SW480 (cell line): Measurements from ENCODE around the gene BTRC.

ENCODE experiments used
- DNase-seq: peaks from one replicate; pipeline ENCODE4 v3.0.0-alpha.2; 2016; ENCODE audit warnings: low spot score

Gene BTRC

DNA sequence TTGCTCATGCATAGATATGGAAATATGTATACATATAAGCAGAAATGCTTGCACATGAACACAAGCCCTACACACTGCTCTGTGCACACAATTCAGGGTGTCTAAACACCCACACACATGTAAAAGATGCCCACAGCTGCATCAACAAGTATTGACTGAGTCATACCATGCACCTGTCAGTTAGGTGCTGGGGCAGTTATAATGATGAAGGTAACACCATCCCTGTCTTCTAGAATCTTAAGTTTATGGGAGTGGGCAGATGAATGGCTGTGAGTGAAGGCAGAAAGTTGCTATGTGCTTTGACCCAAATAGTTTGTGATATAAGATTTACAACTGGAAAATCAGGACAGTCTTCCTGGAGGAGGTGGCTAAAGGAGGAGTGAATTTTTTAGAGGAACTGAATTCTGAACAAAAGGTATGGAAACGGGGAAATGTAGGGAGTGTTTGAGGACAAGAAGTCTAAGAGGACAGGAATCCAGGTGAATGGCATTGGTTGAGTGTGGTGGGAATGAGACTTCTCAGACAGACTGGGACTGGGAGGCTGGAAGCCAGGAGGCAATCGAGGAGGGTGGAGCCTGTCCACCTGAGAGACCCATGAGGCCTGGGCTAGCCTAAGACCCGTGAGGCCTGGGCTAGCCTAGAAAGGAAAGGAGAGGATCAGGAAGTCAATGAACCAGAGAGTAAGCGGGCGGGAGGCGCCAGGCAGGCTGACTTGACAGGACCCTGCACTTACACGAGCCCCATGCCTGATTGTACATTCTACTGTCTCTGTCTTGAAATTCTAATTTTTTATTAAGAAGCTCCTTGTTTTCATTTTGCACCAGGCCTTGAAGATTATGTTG is 213.4 kb downstream of the BTRC start:
- no peak for DNase-seq

DNA sequence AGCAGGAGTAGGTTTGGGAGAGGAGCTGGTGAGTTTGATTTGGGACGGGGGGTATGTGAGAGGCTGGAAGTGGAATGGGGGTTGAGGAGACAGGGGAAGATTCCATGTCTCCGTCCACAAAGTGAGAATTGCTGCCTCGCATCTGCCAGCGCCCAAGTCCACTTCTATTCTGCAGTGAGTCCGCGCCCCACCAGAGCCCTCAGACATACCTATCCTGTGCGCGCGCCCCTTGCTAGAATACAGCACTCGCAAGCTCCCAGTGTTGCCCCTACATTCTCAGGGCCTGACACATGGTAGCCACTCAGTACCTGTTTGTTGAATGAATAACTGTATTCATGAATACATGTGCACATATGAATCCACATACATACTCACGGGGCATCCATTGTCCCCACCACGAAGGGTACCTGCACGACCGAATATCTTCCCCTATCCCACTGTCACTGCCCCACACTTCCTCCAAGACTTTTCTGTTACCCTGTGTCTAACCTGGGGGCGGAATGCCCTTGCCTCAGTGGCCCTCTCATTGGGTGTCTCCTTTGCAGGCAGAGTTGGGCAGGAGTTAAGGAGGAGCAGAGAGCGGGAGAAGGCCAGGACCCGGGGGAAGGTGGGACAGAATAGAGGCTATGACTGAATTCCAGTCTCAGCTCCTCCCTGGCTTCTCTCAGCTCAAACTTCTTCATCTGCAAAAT is 214.2 kb downstream of the BTRC start:
- DNase-seq = no peak

DNA sequence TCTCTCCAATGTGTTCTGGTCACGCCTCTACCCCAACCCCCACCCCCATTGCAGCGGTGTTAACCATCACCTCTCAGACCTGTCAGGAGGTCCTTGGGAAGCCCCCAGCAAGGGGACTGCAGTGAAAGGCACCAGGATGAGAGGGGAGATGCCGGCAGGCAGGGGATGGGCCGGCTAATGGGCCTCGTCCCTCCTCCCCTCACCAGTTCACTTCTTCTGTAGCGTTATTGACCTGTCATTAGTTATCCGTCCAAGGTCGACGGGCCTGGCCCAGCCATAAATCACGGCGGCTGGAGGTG is 215.3 kb downstream of the BTRC start:
- DNase-seq = no peak

DNA sequence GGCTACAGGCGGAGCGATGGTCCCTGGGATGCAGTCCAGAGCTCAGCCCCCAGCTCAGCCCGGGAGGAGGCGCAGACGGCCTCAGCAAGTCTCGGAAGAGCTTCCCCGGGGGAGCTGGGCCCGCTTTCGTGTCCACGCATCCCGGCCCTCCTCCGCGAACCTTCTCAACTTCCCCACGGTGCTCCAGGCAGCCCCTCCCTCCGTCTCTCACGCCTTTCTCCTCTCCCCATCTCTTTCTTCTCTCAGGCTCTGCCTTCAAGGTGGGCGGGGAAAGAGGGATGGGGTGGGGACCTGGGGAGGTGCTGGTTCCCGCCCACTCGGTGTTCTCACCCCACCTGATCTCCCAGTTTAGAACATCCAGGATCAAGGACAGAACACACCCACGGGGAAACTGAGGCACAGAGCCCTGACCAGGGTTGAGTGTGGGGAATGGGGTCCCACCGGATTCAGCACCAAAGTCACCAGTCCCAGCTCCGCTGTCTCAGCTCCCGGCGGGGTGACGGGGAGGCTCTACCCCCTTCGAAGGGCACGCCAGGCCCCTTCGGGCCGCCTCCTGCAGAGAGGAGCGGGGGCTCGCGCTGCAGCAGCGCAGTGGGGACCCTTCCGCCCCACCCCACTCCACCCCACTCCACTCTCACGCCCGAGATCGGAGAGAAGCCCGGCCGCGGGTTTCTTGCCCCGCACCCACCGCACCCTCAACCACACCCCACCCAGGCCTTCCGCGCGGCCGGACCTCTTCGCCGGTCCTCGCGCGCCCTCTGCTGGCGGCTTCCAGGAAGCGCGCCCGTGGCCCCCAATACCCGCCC is 215.9 kb downstream of the BTRC start:
- DNase-seq = peak; percentile 50

DNA sequence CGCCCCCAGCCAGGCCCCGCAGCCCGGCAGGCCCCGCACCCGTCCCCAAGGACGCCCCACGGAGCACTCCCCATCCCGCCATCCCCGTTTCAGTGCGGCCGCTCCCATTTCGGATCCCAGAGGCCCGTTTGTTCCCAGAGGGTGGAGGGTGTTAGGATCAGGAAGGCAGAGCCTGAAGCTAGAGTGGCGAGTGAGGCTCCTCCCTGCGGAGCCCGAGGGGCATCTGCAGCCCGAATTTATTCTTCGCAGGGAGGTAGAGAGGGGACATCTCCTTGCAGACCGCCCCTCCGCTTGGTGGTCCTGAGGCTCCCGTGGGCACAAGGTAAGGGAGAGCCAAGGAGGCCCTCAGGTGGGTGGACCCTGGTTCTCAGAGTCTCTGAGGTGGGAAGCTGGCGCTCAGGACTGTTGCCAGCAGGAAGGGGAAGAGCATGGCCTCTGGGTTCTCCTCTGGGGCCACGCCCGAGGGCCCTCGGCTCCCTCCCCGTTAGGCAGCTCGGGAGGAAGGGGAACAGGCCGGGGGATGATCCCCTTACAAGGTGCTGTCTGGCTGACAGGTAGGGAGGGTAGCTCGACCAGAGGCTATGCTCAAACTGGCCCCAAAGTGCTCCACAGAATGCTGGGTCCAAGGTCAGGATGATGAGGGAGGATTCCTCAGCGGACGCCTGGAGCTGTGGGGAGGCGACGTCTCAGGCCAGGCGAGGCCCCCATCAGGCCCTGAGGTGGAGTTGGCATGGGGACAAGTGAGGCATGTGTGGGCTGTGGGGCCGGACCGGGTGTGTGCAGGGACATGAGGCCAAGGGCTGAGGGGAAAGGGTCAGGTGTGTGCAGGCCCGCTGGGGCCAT is 216.7 kb downstream of the BTRC start:
- DNase-seq = no peak

DNA sequence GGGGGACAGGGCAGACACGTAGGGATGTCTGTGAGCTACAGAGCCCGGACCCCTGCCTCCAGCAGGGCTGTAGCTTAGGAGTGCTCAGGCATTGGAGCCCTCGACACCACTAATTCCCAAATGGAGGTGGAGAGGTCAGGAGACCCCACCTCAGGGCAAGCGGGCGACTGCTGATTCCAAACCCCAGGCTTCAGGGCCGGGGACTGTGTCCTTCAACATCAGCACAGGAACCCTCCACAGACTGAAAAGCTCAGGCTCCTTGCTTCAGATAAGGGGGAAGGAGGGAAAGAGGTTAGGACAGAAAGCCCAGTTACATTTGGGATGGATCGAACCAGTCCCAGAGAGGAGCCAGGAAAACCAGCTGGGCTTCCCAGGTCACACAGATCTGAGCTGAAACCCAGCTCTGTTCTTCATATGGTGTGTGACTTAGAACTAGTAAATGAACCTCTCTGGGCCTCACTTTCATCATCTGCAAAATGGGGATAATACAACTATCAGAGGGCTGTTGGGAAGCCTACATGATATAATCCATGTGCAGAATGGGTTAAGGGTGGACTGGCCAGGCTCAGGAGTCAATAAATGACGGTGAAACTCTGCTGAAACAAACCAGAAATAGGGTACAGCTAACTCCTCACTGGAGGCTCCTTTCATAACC is 217.4 kb downstream of the BTRC start:
- DNase-seq = no peak

DNA sequence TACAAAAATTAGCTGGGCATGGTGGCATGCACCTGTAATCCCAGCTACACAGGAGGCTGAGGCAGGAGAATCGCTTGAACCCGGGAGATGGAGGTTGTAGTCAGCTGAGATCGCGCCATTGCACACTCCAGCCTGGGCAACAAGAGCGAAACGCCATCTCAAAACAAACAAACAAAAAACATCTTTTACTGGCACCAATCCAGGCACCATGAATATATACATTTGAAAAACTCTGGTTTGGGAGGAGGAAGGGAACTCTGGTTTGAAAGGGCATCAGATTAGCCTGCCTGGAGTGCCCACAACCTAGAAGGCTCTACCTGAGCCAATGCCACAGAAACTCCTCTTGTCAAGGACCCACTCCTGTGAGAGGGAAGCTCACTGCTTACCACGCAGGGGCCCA is 218.2 kb downstream of the BTRC start:
- no peak for DNase-seq

DNA sequence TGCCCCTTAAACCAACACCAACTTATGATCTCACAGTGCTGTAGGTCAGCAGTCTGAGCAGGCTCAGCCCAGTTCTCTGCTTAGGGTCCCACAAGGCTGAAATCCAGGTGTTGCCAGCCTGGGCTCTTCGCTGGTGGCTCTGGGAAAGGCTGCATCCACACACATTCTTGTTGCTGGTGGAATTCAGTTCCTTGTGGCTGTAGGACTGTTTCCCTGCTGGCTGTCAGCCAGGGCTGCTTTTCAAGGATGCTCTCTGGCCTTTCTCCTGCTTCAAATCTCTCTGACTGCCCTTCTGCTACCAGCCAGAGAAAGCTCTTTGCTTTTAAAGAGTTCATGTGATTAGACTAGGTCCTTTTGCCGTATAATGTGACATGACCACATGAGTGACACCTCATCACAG is 218.8 kb downstream of the BTRC start:
- DNase-seq = no peak

DNA sequence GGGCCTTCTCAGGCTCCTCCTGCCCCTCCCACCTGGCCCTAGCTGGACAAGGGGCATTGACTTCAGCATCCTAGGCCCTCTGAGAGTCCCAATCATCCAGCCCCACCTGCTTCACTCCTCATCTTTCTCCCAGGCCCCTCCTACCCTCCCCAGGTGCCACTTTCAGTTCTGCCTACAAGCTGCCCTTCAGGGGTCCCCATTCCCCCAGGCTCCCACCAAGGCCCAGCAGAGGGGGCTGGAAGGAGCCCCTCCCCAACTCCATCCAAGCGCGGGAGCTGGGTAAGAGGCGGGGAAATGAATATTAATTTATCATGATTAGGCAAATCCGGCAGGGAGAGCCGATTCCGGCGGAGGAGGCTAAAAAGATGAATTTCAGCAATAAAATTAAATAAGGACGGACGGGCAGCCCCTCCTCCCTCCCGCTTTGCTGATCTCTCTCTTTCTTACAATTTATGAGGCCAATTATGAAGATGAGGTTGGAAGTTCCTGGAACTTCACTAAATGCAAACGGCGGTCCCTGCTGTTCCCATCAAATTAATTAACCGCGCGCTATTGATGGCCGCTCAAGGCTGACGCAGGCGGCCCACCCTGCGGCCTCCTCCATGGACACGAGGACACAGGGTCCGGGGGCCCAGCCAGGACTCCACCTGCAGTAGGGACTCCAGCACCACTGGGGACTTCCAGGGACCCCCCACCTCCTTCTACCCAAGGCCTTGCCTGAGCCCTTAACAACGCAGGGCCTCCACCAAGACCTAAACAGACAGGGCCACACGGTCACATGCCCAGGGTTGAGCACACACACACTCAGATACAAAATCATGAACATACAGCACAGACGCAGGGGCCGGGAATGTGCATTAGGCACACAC is 220.2 kb downstream of the BTRC start:
- no peak for DNase-seq

DNA sequence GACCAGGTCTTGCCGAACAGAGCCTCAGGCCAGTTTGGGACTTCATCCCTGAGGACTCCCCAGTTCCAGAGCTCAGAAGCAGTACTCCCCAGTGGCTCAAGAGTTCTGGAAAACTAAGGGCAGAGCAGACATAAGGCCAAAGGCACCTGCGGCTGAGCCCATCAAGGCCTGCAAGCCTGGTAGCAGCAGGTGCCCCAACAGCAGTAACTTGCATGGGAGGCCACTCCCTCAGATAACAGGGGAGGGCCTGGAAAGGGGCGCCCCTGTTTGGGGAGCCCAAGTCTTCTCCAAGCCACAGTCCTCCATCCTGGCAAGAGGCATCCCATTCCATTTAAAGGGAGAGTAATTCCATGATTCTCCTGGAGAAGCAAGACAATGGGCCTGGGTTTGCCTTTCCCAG is 221.1 kb downstream of the BTRC start:
- DNase-seq = no peak

DNA sequence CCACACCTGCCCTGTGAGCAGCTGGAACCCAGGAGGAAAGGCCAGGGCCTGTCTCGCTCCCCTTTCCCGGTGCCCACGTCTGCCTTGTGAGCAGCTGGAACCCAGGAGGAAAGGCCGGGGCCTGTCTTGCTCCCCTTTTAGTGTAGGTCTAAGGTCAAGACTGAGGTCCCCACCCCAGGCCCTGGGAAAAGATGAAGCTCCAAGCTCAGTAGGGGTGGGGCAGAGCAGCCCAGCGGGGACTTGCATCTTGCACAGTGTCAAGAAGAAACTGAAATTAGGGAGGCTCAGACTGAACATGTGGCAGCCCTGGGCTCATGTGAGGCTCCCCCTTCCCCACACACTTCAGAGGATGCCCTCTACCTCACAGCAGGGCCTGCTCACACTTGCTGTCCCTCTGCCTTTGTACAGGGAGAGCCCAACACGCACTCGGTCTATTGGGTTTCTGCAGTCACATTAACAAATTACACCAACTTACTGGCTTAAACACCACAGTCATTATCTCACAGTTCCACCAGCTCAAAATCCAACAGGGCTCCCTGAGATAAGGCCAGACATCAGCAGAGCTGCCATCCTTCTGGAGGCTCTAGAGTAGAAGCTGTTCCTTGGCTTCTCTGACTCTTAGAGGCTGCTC is 221.7 kb downstream of the BTRC start:
- DNase-seq = no peak

DNA sequence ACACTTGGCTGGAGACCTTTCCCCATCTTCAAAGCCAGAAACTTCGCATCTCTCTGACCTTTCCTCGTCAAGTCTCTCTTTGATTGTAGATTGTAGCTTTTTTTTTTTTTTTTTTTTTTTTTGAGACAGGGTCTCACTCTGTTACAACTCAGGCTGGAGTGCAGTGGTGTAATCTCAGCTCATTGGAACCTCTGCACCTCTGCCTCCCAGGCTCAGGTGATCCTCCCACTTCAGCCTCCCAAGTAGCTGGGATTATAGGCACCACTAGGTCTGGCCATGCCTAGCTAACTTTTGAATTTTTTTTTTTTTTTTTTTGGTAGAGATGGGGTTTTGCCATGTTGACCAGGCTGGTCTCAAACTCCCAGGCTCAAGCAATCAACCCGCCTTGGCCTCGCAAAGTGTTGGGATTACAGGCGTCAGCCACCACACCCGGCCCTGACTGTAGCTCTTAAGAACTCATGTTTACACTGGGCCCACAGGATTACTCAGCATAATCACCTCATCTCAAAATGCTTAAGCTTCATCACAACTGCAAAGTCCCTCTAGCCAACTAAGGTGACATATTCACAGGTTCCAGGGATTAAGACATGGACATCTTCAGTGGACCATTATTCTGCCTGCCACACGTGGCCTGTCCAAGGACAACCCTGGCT is 222.4 kb downstream of the BTRC start:
- no peak for DNase-seq

DNA sequence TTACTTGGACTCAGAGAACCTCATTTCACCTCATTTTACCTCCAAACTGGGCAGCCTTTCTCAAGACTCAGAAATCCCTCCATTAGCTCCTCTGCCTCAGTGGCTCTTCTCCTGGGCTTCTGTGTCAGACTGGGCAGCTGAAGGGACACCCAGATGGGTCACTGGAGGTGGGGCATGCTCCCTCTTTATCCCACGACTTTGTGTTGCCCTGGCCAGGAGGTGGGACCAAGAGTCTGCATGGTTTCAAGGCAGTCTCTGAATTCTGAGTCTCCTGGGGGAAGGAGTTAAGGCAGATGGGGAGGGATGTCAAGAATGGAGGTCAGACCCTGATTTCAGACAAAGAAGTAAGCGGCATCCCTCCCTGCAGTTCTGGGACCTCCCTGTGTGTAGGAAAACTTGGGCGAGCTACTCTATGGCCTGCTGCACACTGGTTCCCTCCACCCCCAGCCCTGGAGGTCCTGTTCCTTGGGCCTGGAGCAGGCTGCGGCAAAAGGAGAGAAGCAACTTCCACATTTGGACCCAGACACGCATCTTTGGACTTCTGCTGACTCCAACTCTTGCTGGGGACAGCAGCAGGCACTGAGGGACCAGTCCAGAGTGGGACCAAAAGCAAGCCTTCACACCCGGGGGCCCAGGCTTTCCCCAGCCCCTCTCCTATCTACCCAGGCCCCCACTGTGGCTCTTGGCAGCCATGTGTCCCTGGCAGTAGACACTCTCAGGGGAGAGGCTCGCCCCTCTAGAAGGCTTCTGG is 223.3 kb downstream of the BTRC start:
- DNase-seq = no peak

DNA sequence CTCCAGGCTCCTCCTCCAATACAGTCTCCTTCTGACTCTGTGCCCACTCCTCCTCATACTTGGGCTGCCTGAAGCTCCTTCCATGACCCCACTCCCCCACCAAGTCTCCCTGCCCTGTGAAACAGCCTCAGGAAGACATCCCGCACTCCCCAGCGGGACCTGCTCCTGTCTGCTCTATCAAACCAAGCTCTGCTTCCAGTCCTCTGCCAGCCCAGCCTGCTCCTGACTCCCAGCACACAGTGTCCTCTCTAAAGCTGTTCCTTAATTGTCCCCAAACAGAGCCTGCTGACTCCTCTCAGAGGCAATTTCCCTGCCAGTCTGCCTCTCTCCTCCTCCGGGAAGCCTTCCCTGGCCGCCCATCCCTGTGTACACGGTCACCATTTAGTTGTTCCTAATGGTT is 224.2 kb downstream of the BTRC start:
- DNase-seq = no peak

DNA sequence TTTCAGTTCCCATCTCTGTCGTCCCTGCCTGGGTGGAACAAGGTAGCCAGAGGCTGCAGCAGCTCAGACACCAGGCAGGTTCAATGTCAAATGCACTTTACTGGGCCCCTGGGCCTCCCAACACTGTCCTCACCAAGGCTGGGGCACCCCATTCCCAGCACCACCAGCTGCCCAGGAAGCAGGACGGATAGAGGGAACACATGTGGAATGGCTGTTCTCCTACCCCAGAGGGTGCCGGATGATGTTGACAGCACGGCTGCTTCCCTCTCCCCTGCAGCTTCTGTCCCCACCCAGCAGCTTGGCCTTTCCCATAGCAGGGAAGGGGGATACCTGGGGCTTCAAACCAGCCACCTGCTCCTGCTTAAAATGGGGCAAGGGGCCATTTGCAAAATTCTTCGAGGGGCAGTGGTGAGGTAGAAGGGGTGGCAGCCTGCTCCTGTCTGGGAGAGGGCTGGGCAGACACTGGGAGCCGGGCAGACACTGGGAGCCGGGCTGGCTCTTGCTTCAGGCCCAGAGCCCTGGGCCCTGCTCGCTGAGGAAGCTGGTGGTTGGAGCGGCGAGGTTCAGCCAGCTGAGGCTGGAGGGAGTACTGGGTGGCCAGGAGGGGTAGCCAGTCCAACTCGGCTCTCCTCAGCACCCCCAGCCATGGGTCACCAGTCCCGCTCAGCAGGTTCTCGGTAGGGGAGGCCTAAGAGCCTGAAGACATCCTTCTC is 225.0 kb downstream of the BTRC start:
- no peak for DNase-seq

DNA sequence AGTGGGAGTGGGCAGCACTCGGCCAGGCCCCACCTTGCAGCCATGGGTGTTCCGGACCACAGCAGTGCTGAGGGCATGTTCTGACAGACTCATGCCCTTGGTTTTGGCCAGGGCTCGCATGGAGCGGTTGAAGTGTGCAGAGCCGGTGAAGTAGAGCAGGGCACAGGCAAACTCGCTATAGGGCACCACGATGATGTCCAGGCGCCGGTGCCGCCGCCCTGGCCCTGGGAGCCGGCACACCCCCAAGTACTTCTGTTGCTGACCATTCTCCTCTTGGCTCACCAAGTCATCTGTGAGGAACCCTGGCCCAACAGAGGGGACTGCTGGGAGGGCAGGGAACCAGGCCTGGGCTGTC is 225.5 kb downstream of the BTRC start:
- DNase-seq = no peak

DNA sequence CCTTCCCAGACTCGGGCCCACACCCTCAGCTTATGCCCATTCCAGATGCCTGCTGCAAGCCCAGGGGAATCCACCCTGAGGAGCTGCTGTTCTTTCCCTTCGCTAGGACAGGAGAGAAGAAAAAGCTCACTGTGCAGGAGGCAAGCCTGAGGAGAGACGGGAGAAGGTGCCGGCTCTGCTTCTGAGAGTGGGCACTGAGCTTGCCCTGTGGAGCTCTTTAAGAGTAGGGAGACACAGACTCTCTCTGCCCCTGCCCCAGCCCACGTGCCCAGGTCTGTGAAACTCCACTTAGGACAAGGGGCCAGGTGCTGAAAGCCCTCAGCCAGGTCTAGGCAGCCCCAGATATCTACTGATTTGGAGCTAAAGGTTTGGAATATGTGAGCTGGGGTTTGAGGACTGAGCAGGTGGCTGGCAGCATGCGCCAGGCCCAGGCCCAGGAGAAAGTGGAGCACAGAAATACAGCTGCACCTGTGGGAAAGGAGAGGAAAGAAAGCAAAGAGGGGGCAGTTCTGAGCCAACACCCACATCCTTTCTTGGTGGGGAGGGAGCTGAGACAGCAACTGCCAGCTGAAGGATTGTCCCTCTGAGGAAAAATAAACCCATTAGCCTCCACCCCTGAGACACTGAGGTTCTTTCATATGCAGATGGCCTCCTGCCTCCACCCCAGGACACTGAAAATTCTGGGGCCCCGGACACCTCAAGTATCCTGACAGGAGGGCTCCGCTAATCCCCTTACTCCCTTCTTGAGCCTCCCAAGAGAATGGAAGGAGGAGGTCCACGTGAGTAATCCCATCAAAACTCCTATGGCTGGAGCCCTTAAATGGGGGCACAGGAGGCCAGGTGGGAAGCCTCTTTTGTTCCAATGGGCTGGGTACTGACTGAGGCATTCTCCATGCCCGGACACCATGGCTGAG is 226.8 kb downstream of the BTRC start:
- no peak for DNase-seq
